Epithelial cell of proximal tubule (primary cell): ENCODE results near the gene CORIN. TPM values are rescaled to one million over a fixed set of nuclear protein-coding genes. Genes with fewer than 3 reads are reported as not detected.

ENCODE experiments used
- DNase-seq: peaks from one replicate; pipeline ENCODE4 v3.0.0-alpha.2; 2011; ENCODE audit warnings: low read depth
- H3K4me3 ChIP-seq: 2 replicates; pipeline ENCODE4 v1.5.1; 2011; ENCODE audit warnings: low read depth, mild to moderate bottlenecking, low read length
- total RNA-seq: library from RNA; depleted of rRNA; stranded (reverse); fragments of >200 nt; gene quantifications from 2 replicates; pipeline ENCODE4 v1.2.3, GENCODE V29; 2015
- TF ChIP-seq, protein P1 (sequence below): conservative IDR thresholded peaks from 2 replicates; pipeline ENCODE4 v1.5.1; 2012; ENCODE audit warnings: low read depth, mild to moderate bottlenecking, low read length

The CORIN gene
- total RNA-seq, 1 donor from 2014 or later: 0.12 TPM

DNA sequence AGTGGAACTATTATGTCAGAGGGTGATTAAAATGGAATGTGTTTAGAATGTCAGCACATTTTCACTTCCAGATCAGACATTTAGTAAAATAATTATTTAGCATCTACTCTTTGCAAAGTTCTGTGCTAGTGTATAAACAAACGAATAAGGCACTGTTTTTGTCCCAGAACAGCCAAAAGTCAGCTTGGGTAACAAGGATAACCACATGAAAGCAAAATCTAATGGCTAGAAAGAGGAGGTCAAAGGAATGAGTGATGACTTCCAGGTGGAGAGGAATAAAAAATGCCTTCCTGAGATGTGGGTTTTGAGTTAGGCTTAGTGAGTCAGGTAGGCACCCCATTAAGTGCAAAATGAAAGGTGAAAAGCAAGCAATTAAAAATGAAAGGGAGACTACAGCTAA, 240.2 kb downstream of the CORIN start:
- DNase-seq: no peak
- TF ChIP-seq, protein P1, sequence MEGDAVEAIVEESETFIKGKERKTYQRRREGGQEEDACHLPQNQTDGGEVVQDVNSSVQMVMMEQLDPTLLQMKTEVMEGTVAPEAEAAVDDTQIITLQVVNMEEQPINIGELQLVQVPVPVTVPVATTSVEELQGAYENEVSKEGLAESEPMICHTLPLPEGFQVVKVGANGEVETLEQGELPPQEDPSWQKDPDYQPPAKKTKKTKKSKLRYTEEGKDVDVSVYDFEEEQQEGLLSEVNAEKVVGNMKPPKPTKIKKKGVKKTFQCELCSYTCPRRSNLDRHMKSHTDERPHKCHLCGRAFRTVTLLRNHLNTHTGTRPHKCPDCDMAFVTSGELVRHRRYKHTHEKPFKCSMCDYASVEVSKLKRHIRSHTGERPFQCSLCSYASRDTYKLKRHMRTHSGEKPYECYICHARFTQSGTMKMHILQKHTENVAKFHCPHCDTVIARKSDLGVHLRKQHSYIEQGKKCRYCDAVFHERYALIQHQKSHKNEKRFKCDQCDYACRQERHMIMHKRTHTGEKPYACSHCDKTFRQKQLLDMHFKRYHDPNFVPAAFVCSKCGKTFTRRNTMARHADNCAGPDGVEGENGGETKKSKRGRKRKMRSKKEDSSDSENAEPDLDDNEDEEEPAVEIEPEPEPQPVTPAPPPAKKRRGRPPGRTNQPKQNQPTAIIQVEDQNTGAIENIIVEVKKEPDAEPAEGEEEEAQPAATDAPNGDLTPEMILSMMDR: no peak
- H3K4me3 ChIP-seq: no peak overlapping the region

DNA sequence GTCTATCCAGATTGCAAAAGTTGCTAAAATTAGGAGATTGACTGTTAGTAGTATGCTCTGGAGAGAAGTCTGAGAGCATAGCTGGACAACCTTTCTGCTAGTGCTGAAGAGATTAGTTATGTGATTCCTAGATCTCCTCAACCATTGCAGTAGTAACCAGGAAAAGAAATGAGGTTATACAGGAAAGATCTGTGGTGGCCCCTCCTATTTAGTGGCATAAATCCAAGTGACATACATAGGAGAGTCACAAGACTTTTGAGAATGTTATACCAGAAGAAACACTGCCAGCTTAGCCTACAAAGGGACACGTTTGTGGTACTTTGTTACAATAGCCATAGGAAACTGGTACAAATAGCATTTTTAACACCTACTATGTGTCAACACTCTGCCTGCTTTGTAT, 247.5 kb downstream of the CORIN start:
- DNase-seq: no peak
- H3K4me3 ChIP-seq: no peak overlapping the region
- TF ChIP-seq, protein P1: no peak

DNA sequence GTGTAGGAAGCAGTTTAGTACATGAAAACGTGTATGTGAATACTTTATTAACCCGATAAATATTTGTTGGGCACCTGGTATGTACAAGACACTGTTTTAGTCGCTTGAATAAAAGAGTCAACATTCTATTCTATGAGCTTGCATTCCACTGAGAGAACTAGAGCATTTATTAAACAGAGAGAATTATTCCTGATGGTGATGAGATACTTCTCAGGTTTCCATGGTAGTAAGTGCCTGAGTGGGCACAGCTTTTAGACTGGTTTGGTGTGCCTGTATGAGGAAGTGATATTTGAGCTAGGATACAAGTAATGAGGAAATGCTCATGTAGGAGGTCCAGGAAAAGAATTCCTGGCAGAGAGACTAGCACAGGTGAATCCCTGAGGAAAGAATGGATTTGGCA, 258.6 kb downstream of the CORIN start:
- TF ChIP-seq, protein P1: no peak
- no peak for DNase-seq
- H3K4me3 ChIP-seq: no peak overlapping the region

DNA sequence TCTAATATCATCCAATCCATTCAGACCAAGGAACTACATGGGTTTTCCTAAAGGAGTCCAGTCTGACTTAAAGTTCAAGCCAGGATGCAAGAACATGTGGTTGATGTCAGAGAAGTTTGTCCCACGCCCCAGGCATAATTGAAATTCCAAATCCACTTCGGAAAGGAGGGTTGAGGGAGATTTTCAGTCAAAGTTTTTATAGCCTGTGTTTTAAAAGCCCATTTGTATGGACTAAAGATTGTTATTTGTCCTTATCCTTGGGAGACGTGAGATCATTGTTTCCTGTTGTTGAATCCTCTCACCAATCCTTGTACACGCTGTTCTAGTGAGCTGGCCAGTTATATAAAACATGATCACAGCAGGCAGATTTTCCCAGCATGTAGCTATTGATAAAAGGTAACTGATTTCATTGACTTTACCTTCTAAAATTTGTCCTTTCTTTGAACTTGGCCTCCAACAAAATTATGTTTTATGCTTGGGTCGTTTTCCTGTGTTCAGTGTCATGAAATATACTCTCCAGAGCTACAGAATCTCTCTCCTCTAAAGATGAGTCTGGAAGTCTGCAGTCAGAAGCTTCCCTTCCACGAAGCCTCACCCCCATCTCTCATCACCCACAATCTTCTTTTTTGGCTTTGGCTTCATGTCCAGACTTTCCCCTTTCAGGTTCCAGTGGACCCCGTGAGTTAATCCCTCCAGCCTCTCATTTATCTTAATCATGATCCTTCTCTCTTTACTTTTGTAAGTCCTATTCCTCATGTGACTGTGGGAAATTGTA, 259.9 kb downstream of the CORIN start:
- no peak for DNase-seq
- TF ChIP-seq, protein P1: no peak
- no peak overlapping the region for H3K4me3 ChIP-seq

DNA sequence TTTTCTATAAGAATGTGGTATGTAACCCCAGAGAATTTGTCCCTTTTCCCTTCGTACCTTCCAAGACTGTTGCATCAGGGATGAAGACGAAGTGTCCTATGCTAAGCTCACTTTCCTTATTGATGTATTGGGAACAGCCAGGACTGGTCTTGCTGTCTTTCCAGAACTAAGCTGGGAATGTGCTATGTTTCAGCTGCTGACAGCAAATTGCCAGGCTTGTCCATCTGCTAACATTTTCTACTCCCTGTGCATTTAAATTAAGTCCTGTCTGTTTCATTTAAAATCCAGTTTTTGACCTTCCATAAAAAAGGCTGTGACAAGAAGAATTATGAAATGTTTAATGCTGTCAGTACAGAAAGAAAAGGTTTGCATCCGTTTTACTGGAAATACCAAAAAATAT, 264.9 kb downstream of the CORIN start:
- no peak overlapping the region for H3K4me3 ChIP-seq
- DNase-seq: no peak
- TF ChIP-seq, protein P1: no peak

DNA sequence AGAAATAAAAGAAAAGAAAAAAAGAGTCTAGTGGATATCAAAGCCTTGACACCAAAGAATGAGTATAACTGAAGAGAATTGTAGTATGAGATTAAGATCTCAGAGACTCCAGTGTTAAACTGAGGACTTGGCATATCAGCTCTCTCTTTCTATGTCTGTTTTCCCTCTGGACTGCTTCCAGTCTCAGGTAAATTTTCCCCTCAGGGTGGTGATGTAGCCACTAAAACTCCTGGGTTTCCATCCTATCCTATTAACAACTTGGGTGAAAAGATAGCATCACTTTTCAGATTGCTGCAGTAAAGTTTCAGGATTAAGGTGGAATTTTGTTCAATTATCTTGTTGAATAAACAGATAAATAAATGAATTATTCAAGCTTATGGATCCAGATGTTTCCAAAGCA, 267.1 kb downstream of the CORIN start:
- TF ChIP-seq, protein P1: no peak
- H3K4me3 ChIP-seq: no peak overlapping the region
- no peak for DNase-seq

DNA sequence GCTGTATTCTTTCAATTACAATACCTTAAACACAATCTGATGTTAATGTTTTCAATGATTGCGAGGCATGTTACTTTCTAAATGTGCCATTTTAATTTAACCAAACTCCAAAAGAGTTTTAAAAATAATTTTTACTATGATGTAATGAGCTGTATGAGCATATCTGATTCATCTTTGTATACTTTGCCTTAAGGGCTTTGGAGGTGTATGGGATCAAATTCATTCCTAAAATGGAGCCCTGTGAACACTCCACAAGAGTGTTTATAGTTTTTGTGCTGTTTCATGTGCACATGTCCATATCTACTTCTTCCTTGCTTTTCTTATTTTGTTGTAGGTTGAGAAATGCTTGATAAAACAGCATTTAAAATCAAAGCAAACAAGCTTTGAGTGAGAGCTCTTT, 270.4 kb downstream of the CORIN start:
- H3K4me3 ChIP-seq: no peak overlapping the region
- DNase-seq: no peak
- TF ChIP-seq, protein P1: no peak
